Thyroid gland (tissue), 4 donors: ENCODE results near the gene SLC30A1. TPM values are rescaled to one million over a fixed set of nuclear protein-coding genes. Genes with fewer than 3 reads are reported as not detected.

Source experiments
- DNase-seq, 2 donors: peaks; one replicate each; pipeline ENCODE4 v3.0.0-alpha.2; 2019
- H3K27ac ChIP-seq, 3 donors: fragments of 200-600 bp; sonication (generic); 1 replicate in 2 of 3; 2 replicates in 1 of 3; pipeline ENCODE4 v1.5.1; 2016 to 2019; ENCODE audit warnings: mild to moderate bottlenecking in 1 of 3, moderate library complexity in 1 of 3
- H3K27me3 ChIP-seq: fragments of 200-600 bp; sonication (generic); one replicate; pipeline ENCODE4 v1.5.1; 2019
- H3K36me3 ChIP-seq, 2 donors: fragments of 200-600 bp; sonication (generic); one replicate each; pipeline ENCODE4 v1.5.1; 2016 to 2019
- H3K4me1 ChIP-seq, 2 donors: fragments of 200-600 bp; sonication (generic); one replicate each; pipeline ENCODE4 v1.5.1; 2017 to 2019
- H3K4me3 ChIP-seq, 3 donors: fragments of 200-600 bp; sonication (generic); replicated peaks in 1 of 3; 1 replicate in 2 of 3; 2 replicates in 1 of 3; pipeline ENCODE4 v1.5.1; 2016; ENCODE audit warnings: mild to moderate bottlenecking in 1 of 3
- H3K9me3 ChIP-seq: fragments of 200-600 bp; sonication (generic); one replicate; pipeline ENCODE4 v1.5.1; 2017
- POLR2A ChIP-seq, 2 donors: fragments of 450-650 bp; IDR thresholded peaks; one replicate each; pipeline ENCODE4 v1.6.1; 2017; ENCODE audit warnings: antibody characterized with exemption in 2 of 2, mild to moderate bottlenecking in 2 of 2, moderate library complexity in 1 of 2
- WGBS, 2 donors: methylation state at CpG; one replicate each; pipeline ENCODE4 v1.1.5; 2017; 5-methylcytosine and 5-hydroxymethylcytosine counted together
- intact Hi-C: fragments of 100-400 bp; cut with DNase I; formaldehyde crosslinking; loops from one replicate; pipeline ENCODE4 v1.15.1; 2023
- total RNA-seq, 4 donors: library from RNA; depleted of rRNA; stranded (reverse); fragments of >200 nt; gene quantifications; one replicate each; pipeline ENCODE4 v1.2.3, GENCODE V29; 2016
- TF ChIP-seq, protein P1 (sequence below), 6 experiments: fragments of 200-600 bp in 3 of 6; fragments of 450-650 bp in 3 of 6; sonication (generic) in 3 of 6; IDR thresholded peaks; one replicate each; pipeline ENCODE4 v1.5.1; 2016 to 2019; ENCODE audit warnings: antibody characterized with exemption in 6 of 6, mild to moderate bottlenecking in 2 of 6, inconsistent platforms in 1 of 6, moderate library complexity in 1 of 6

SLC30A1 gene
- total RNA-seq, 4 donors from 2014 or later: 22.7 to 36.0 (median 32.4) TPM

DNA sequence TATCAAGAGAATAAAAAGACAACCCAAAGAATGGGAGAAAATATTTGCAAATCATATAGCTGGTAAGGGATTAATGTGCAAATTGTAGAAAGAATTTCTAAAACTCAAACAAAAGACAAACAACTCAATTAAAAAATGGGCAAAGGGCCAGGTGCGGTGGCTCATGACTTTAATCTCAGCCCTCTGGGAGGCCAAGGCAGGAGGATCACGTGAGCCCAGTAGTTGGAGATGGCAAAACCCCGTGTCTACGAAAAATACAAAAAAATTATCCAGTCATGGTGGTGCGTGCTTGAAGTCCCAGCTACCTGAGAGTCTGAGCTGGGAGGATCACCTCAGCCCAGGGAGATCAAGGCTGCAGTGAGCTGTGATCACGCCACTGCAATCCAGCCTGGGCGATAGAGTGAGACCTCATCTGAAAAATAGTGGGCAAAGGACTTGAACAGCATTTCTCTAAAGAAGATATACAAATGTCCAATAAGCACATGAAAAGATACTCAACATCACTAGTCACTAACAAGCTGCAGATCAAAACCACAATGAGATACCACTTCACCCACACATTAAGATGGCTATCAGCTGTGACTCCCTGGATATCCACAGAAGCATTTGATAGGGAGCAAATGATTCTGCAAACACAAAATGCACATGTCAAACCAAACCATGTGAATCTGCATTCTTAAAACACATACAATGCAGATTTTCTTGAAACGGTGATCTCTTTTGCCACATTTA, 20.9 kb downstream of the SLC30A1 start:
- Histone ChIP-seq H3K27me3 (no peaks in the 10 kb centered on the region), H3K27ac (no peak overlapping the region), H3K36me3 (no peaks in the 10 kb centered on the region), H3K4me1 (no peaks in the 10 kb centered on the region), H3K4me3 (no peak overlapping the region), H3K9me3 (no peaks in the 10 kb centered on the region)
- intact Hi-C loops: no loop called here
- TF ChIP-seq, protein P1, sequence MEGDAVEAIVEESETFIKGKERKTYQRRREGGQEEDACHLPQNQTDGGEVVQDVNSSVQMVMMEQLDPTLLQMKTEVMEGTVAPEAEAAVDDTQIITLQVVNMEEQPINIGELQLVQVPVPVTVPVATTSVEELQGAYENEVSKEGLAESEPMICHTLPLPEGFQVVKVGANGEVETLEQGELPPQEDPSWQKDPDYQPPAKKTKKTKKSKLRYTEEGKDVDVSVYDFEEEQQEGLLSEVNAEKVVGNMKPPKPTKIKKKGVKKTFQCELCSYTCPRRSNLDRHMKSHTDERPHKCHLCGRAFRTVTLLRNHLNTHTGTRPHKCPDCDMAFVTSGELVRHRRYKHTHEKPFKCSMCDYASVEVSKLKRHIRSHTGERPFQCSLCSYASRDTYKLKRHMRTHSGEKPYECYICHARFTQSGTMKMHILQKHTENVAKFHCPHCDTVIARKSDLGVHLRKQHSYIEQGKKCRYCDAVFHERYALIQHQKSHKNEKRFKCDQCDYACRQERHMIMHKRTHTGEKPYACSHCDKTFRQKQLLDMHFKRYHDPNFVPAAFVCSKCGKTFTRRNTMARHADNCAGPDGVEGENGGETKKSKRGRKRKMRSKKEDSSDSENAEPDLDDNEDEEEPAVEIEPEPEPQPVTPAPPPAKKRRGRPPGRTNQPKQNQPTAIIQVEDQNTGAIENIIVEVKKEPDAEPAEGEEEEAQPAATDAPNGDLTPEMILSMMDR (IDR thresholded peaks at IDR 0.05): no peak
- no peak for TF ChIP-seq POLR2A (IDR thresholded peaks at IDR 0.05)
- no peak for DNase-seq
- 85 to 89% methylated on average over 8 of the region's 8 CpGs for WGBS, 2 donors

DNA sequence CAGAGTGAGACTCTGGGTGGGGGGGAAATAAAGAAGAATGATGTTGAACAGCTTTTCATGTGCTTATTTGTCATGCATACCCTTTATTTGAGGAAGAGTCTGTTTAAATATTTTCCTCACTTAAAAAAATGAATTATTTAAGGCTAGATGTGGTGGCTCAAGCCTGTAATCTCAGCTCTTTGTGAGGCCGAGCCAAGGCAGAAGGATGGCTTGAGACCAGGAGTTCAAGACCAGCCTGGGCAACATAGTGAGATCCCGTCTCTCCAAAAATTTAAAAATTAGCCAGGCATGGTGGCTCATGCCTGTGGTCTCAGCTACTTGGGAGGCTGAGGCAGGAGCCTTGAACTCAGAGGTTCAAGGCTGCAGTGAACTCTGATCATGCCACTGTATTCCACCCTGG, 25.4 kb downstream of the SLC30A1 start:
- 98 to 100% methylated on average over 2 of the region's 2 CpGs for WGBS, 2 donors
- no peak for TF ChIP-seq POLR2A (IDR thresholded peaks at IDR 0.05)
- TF ChIP-seq, protein P1 (IDR thresholded peaks at IDR 0.05): no peak
- Histone ChIP-seq H3K4me3 (no peak overlapping the region), H3K9me3 (no peaks in the 10 kb centered on the region), H3K4me1 (peaks cover 3 to 13% of the 10 kb centered on the region in 2 donors), H3K27ac (no peak overlapping the region), H3K27me3 (no peaks in the 10 kb centered on the region), H3K36me3 (no peaks in the 10 kb centered on the region)
- no peak for DNase-seq
- intact Hi-C loops: no loop called here

DNA sequence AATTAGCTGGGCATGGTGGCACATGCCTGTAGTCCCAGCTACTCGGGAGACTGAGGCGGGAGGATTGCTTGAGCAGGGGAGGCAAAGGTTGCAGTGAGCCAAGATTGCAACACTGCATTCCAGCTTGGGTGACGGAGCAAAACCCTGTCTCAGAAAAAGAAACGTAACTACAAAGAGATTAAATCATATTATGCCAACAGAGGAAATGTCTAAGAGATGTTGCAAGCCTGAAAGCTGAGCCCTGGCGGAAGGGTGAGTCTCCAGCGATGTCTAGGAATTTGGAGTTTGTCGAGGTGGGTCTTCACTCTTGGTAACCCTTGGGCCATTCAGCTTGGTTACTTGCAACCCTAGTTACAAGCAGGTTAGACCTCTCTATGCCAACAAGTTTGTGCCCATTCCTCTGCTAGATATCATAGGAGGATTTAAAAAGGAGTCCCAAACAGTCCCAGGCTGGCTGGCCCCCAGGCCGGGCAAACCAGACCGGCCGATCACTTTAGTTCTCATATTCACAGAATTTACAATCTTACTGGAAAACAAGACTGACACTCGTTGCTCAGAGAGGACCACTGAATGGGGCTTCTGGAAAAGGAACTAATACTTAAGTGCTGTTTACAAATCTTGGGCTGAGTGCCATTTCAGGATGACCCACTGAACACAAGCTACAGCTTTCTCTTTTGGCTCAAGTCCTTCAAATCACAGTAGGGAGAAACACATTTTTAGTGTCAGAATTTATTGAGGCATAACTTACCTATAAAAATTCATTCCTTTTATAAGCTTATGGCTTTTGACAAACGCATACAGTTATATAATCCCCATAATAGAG, 27.1 kb downstream of the SLC30A1 start:
- Histone ChIP-seq H3K27ac (no peak overlapping the region), H3K4me1 (peaks cover 3 to 15% of the 10 kb centered on the region in 2 donors), H3K27me3 (no peaks in the 10 kb centered on the region), H3K4me3 (no peak overlapping the region), H3K36me3 (no peaks in the 10 kb centered on the region), H3K9me3 (no peaks in the 10 kb centered on the region)
- TF ChIP-seq POLR2A (IDR thresholded peaks at IDR 0.05): no peak
- TF ChIP-seq, protein P1 (IDR thresholded peaks at IDR 0.05): no peak
- peak; percentile 4 to 7 for DNase-seq
- WGBS, 2 donors: 53 to 62% methylated on average over 9 to 12 of the region's 12 CpGs
- intact Hi-C loops: no loop called here

DNA sequence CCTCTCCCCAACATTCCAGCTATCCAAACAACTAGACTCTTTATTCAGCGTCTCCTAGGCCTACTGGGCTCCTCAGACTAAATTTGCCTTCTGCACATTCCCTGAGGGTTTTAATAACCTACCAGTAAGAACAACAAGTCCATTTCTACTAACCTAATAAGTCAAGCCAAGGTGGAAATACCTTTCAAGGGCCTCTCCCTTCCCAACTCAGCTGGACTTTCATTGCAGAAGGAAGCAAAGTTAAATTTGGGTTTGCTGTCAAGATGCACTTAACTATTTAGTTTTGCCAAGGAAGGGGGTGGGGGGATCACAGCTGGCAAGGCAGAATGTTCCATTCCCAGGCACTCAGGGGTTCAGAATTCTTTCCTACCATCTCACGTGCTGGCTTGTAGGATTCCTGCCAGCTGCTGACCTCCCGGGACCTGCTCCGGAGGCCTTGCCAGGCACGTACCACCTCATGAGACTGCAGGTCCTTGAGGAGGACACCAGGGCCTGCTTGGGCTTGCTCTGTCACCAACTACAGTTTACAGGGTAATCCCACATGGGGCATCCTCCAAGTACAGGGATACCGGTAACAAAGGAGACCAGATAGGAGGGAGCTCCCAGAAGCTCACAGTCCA, 29.8 kb downstream of the SLC30A1 start:
- TF ChIP-seq POLR2A (IDR thresholded peaks at IDR 0.05): no peak
- TF ChIP-seq, protein P1 (IDR thresholded peaks at IDR 0.05): no peak
- Histone ChIP-seq H3K4me3 (no peak overlapping the region), H3K27ac (peak overlapping the region in 2 of 3 donors; percentile 21 to 23), H3K36me3 (no peaks in the 10 kb centered on the region), H3K27me3 (no peaks in the 10 kb centered on the region), H3K9me3 (no peaks in the 10 kb centered on the region), H3K4me1 (peaks cover 3 to 15% of the 10 kb centered on the region in 2 donors)
- 34 to 45% methylated on average over 6 of the region's 6 CpGs for WGBS, 2 donors
- peak; percentile 59 to 65 for DNase-seq
- intact Hi-C loops: no loop called here
